Measurements from ENCODE around the gene CLTCL1.

CLTCL1 gene

DNA sequence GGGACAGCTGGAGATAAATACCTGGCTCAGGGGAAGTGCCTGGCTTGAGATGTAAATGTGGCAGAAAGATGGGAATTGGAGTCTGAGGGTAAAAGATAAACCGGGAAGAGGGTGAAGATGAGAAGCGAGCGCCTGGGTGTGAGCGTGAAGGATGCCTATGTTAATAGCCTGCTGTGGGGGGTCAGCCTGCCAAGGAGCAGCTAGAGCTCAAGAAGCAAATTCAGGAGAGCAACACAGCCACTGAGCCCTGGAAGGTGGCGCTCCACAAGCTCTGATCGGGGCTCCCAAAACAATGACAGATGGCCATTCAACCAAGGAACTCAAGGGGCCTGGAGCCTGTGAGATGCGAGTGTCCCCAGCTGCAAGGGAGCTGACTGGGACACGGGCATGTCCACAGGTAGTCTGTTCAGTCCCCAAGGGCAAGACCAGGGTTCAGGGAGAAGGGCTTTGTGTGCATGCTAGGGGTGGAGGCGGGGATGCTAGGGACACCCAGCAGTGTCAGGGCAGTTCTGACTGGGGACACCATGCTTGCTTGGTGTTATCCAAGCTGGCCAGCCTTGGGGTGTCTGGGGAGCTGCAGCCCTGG lies 144.2 kb downstream of the CLTCL1 start:
- DNase-seq, result no peak

GRCh38 chr22:19146215-19146968 lies 145.1 kb downstream of the CLTCL1 start:
- DNase-seq, result no peak

GRCh38 chr22:19143967-19144400 lies 147.5 kb downstream of the CLTCL1 start:
- no peak for DNase-seq

- DNase-seq, result no peak
Observed at GRCh38 chr22:19143212-19143611, 148.3 kb downstream of the CLTCL1 start.

DNA sequence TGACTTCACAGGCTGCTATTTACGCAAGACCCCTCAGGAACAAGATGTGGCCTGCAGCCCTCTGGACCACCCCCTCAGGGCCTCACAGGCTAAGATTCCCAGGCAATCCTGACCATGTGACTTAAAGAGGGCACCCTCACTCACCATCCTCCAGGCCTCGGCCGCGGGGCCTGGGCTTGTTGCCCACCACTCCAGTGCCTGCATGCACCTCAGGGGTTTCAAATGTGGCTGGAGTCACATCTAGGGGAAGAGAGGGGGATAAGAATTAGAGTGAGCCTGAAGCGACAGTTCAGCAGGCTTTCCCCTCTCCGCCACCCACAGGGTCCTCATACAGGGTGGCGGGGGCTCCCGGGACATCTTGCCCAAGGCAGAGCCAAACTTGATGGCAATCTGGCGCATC lies 149.1 kb downstream of the CLTCL1 start:
- no peak for DNase-seq

DNA sequence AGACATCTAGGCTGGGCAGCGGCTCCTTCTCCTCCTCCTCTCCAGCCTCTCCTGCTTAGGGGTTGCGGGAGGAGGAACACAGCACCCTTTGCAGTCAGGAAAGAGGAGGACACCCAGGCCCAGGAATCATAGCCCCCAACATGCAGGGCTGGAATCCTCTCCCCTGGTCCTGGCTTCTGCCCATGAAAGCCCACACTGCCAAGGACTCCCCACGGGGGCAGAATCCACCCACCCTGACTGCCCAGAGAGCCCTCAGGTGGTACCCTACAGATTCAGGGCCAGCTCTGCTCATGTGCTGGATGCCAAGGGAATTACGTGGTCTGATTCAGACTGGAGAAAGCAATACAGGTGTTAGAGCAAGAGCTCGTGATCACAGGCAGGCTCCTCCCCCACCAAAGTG lies 151.5 kb downstream of the CLTCL1 start:
- no peak for DNase-seq

GRCh38 chr22:19139001-19139356 lies 152.5 kb downstream of the CLTCL1 start:
- no peak for DNase-seq

DNA sequence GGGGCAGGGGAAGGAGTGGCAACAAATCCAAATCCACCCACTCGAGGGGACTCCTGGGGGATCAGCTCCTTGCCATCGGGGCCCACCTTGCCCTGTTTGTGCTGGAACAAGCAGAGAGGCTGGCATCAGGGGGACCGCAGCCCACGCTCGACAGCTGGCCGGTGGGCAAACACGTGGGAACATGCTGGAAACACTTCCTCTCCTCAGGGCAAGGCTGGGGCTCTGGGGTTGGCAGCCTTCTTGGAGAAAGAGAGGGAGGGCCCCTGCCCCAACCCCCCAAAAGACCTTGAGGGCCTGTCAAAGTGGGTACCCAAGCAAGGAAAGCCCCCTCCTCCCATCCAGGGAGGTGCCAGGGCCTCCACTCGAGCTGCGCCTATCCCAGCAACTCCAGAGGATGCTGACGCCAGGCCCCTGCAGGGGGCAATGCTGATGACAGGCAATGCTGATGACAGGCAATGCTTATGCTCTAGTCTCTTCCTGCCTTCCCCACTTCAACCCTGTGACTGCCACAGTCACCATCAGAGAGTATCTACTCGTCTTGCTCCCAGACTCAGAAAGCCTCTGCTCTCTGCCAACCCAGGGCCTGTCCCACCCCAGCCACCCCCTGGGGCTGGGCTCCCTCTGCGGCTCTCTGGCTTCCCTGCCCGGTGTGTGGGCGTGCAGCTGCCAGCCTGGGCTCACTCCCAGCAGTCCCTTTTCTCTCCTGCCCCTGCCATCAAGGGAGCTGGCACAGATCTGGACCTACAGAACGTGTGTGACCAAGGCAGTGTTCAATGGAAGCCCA lies 153.1 kb downstream of the CLTCL1 start:
- no peak for DNase-seq

- DNase-seq, result no peak
Observed at GRCh38 chr22:19137384-19138216, 153.9 kb downstream of the CLTCL1 start.

DNA sequence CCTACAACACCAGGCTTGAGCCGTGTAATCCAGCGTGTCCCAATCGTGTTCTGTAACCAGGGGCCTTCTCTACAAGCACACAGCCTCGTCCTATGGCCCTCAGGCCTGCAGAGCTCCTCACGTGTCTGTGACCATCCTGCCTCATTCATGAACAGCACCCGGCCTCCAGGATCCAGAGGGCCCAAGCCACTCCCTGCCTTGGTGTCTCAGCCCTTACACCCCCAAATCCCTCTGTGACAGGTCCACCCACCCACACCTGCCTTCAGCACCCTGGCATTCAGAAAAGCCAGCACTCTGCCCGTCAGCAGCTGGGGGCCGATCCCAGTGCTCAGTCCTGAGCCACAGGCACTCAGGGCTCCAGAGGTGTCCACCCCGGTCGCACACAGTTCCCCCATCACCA lies 154.6 kb downstream of the CLTCL1 start:
- DNase-seq, result no peak

- DNase-seq, result no peak
Observed at GRCh38 chr22:19134874-19135273, 156.6 kb downstream of the CLTCL1 start.

DNA sequence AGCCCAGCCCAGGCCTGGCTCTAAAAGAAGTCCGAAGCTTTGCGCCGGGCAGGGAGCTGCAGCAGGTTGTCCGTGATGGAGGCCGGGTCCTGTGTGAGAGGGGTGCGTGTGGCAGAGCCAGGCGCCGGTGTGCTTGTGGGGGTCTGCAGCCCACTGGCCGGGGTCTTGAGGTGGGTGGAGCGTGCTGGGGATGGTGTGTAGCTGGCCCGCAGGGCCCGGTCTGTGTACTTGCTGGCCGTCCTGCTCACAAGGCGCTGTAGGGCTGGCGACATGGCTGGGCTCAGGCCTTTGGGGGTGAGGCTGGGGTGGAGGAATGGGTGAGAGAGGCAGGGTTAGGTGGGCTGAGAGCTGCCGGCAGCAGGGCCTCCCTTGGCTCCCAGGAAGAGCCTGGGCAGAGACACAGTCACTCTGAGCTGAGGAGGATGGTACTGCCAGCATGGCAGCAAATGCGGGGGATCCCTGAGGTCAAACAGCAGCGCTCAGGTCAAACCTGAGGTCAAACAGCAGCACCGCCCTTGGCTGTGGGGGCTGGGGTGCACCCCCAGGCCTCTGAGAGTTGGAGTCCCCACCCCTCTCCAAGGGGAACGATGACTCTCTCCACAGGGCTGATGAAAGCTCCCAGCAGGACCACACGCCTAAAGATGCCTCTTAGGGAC lies 157.2 kb downstream of the CLTCL1 start:
- DNase-seq, result no peak

DNA sequence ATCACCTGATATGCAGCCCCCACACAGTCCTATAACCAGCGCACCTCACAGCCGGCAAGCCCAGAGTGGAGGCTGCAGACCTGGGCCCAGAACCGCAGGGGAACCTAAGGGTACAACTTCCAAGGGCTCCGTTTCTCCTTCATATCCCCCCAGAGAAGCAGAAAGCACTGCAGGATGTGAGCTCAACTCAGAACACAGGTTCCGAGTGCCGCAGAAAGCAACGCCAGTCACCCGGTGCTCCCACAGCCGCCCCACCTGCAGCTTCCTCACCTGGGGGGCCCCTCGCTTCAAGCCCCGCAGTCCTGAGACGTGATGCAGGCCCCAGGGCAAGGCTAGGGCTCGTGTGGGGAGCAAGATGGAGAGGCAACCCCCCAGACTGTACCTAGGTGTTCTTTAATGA lies 158.0 kb downstream of the CLTCL1 start:
- no peak for DNase-seq

- no peak for DNase-seq
Observed at GRCh38 chr22:19132693-19133400, 158.7 kb downstream of the CLTCL1 start.

- no peak for DNase-seq
Observed at GRCh38 chr22:19132153-19132552, 159.4 kb downstream of the CLTCL1 start.

GRCh38 chr22:19131685-19132015 lies 159.9 kb downstream of the CLTCL1 start:
- DNase-seq, result no peak

DNA sequence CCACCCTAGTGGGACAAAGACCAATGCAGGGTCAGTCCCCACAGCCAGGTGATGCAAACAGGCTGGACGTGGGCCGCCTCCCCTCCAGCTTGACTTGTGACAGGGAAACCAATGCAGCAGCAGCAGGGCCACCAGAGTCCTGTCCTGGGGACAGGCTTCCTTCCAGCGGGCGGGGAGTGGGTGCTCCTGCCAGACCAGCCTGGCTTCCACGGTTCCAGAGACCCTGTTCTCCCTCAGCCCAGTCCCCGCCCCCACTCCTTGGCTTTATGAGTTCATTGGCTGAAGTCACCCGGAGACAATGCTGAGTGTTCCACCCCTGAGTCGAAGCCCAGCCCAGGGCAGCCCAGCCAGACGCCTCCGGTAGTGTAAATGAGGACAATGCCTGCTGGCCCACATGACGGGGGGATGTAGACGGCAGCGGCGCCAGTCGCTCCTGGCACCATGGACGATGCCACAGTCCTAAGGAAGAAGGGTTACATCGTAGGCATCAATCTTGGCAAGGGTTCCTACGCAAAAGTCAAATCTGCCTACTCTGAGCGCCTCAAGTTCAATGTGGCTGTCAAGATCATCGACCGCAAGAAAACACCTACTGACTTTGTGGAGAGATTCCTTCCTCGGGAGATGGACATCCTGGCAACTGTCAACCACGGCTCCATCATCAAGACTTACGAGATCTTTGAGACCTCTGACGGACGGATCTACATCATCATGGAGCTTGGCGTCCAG lies 160.4 kb downstream of the CLTCL1 start, which contains the start of gene TSSK2:
Gene TSSK2, plus strand, starts transcription at position 350 of the 726 bp plus-strand sequence. Its CDS starts 92 bp downstream, at position 442.
- no peak for DNase-seq

GRCh38 chr22:19129871-19130270 lies 161.6 kb downstream of the CLTCL1 start:
- DNase-seq, result no peak

Data from DMS 273 treated with DMSO at 0.1 percent for 48 hours (cell line).